ENCODE measurements around the gene KMT2C. TPM values are rescaled to one million over a fixed set of nuclear protein-coding genes. Genes with fewer than 3 reads are reported as not detected.

Gene KMT2C
- total RNA-seq, 2 experiments from 2014 or later = 47.5 to 105 TPM

DNA sequence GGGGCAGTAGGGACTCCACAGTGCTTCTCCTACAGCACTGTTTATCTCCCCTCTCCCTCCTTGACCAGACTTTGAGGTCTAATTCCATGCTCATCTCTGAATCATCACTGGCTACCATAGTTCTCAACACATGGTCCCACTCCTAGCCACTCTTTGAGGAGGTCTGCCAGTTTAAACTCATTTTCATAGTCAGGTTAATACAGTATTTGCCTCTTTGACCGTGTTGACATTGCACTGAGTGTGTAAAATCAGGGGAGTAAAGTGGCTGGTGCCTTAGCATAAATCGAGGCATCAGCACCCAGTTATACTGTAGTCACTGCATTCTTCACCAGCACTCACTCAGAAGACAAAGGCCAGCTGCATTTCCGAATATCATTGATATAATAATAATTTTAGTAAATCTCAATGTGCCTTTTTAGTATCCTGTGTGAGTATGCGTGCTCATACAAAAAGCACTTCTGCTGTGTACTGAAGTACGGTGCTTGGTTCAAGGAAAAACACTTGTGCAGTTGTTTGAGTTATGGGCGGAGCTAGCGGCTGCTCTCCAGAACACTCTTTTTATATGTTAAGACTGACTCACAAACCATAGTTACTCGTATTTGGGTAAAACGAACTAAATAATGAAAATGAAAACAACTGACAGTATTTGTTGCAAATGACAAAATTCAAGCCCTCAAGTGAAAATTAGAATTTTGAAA, 320.6 kb downstream of the KMT2C start:
- H3K4me3 ChIP-seq (ENCODE audit: low read depth, low read length, poor library complexity, severe bottlenecking) = no peak overlapping the region
- POLR2A ChIA-PET = interaction anchor here (0.6 kb wide), 1 partner anchor 813 kb away, joined by 4 read pairs; no protein-coding TSS in a partner anchor
- no TSS peak for BruUV-seq (replicated peaks)
- no peak overlapping the region for H3K27ac ChIP-seq (ENCODE audit: low read depth, low read length, poor library complexity, severe bottlenecking)
- no peak overlapping the region for H2AFZ ChIP-seq (ENCODE audit: low read length)
- H4K20me1 ChIP-seq (ENCODE audit: insufficient read depth, low read length) = no peaks in the 10 kb centered on the region
- TF ChIP-seq EZH2phosphoT487 (IDR thresholded peaks at IDR 0.05; ENCODE audit: borderline replicate concordance, low read depth, low read length) = no peak
- TF ChIP-seq, protein P1, sequence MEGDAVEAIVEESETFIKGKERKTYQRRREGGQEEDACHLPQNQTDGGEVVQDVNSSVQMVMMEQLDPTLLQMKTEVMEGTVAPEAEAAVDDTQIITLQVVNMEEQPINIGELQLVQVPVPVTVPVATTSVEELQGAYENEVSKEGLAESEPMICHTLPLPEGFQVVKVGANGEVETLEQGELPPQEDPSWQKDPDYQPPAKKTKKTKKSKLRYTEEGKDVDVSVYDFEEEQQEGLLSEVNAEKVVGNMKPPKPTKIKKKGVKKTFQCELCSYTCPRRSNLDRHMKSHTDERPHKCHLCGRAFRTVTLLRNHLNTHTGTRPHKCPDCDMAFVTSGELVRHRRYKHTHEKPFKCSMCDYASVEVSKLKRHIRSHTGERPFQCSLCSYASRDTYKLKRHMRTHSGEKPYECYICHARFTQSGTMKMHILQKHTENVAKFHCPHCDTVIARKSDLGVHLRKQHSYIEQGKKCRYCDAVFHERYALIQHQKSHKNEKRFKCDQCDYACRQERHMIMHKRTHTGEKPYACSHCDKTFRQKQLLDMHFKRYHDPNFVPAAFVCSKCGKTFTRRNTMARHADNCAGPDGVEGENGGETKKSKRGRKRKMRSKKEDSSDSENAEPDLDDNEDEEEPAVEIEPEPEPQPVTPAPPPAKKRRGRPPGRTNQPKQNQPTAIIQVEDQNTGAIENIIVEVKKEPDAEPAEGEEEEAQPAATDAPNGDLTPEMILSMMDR (conservative IDR thresholded peaks at IDR 0.05; ENCODE audit: low read length) = no peak
- no peaks in the 10 kb centered on the region for H3K4me1 ChIP-seq (ENCODE audit: insufficient read depth, low read length, poor library complexity, severe bottlenecking)
- no peaks in the 10 kb centered on the region for H3K9me3 ChIP-seq (ENCODE audit: low read length)
- H3K36me3 ChIP-seq (ENCODE audit: insufficient read depth, low read length) = peaks cover 30% of the 10 kb centered on the region
- no peaks in the 10 kb centered on the region for H3K79me2 ChIP-seq (ENCODE audit: insufficient read depth, low read depth, low read length)
- no peak overlapping the region for H3K4me2 ChIP-seq (ENCODE audit: low read length)
- H3K9me2 ChIP-seq (ENCODE audit: insufficient read depth, low read length) = no peaks in the 10 kb centered on the region
- intact Hi-C loops (cut with micrococcal nuclease; ENCODE audit: unreplicated experiment) = no loop called here
- no peak for DNase-seq (ENCODE audit: low spot score)
- CTCF ChIA-PET (ENCODE audit: unreplicated experiment) = no interaction called here

DNA sequence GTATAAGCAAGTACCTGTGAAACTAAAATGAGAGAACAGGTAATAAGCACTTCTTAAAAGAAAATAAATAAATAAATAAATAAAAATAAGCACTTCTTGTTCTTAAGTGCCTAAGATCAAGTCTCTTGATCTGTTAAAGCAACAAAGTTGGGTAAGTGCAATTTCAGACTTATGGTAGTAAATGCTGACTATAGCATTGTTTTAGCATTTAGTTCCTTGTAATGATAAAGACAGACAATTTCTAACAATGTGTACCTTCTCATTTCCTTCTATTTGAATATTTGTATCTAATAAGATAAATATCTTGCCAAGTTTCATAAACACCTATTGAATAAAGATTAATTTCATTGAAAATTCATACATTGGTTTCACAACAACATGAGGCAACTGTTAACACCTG, 323.0 kb downstream of the KMT2C start:
- H2AFZ ChIP-seq (ENCODE audit: low read length) = no peak overlapping the region
- H3K4me2 ChIP-seq (ENCODE audit: low read length) = no peak overlapping the region
- TF ChIP-seq, protein P1 (conservative IDR thresholded peaks at IDR 0.05; ENCODE audit: low read length) = no peak
- no peak for TF ChIP-seq EZH2phosphoT487 (IDR thresholded peaks at IDR 0.05; ENCODE audit: borderline replicate concordance, low read depth, low read length)
- ChIA-PET POLR2A (no interaction called here), CTCF (ENCODE audit: unreplicated experiment) (no interaction called here)
- no peaks in the 10 kb centered on the region for H3K9me2 ChIP-seq (ENCODE audit: insufficient read depth, low read length)
- no TSS peak for BruUV-seq (replicated peaks)
- H3K36me3 ChIP-seq (ENCODE audit: insufficient read depth, low read length) = peaks cover 7% of the 10 kb centered on the region
- H3K4me1 ChIP-seq (ENCODE audit: insufficient read depth, low read length, poor library complexity, severe bottlenecking) = no peaks in the 10 kb centered on the region
- H3K9me3 ChIP-seq (ENCODE audit: low read length) = no peaks in the 10 kb centered on the region
- no peaks in the 10 kb centered on the region; the same call in 1 of the 2 replicates for H4K20me1 ChIP-seq (ENCODE audit: insufficient read depth, low read length)
- intact Hi-C loops (cut with micrococcal nuclease; ENCODE audit: unreplicated experiment) = no loop called here
- H3K79me2 ChIP-seq (ENCODE audit: insufficient read depth, low read depth, low read length) = no peaks in the 10 kb centered on the region
- no peak overlapping the region for H3K27ac ChIP-seq (ENCODE audit: low read depth, low read length, poor library complexity, severe bottlenecking)
- no peak for DNase-seq (ENCODE audit: low spot score)
- H3K4me3 ChIP-seq (ENCODE audit: low read depth, low read length, poor library complexity, severe bottlenecking) = no peak overlapping the region

DNA sequence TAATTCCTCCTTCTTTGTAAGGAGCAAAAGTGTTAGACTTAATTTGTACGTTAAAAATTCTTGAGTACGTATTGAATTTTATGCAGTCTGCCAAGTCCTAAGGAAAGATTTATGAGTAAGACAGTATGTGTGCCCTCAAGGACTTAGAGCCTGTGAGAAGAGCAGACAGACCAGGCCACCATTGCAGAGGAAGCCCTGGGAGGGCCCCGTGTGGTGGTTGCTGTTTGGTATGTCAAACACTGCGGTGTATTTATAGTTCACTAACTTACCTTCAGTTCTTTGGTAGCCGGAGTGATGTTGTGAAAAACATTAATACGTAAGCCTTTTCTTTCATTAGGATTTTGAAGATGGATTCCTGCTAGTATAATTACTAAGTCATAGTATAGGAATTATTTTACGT, 327.4 kb downstream of the KMT2C start:
- Histone ChIP-seq H3K9me2 (ENCODE audit: insufficient read depth, low read length) (no peaks in the 10 kb centered on the region), H3K27ac (ENCODE audit: low read depth, low read length, poor library complexity, severe bottlenecking) (no peak overlapping the region), H3K79me2 (ENCODE audit: insufficient read depth, low read depth, low read length) (no peaks in the 10 kb centered on the region), H3K9me3 (ENCODE audit: low read length) (no peaks in the 10 kb centered on the region), H3K4me1 (ENCODE audit: insufficient read depth, low read length, poor library complexity, severe bottlenecking) (no peaks in the 10 kb centered on the region), H2AFZ (ENCODE audit: low read length) (no peak overlapping the region), H3K4me3 (ENCODE audit: low read depth, low read length, poor library complexity, severe bottlenecking) (no peak overlapping the region), H3K36me3 (ENCODE audit: insufficient read depth, low read length) (no peaks in the 10 kb centered on the region), H3K4me2 (ENCODE audit: low read length) (no peak overlapping the region), H4K20me1 (ENCODE audit: insufficient read depth, low read length) (no peaks in the 10 kb centered on the region; the same call in 1 of the 2 replicates)
- ChIA-PET CTCF (ENCODE audit: unreplicated experiment) (no interaction called here), POLR2A (no interaction called here)
- no TSS peak for BruUV-seq (replicated peaks)
- TF ChIP-seq, protein P1 (conservative IDR thresholded peaks at IDR 0.05; ENCODE audit: low read length) = no peak
- TF ChIP-seq EZH2phosphoT487 (IDR thresholded peaks at IDR 0.05; ENCODE audit: borderline replicate concordance, low read depth, low read length) = no peak
- intact Hi-C loops (cut with micrococcal nuclease; ENCODE audit: unreplicated experiment) = no loop called here
- no peak for DNase-seq (ENCODE audit: low spot score)

All from OCI-LY7 (cell line).